Activated B cell treated with CpG ODN at 0.5 μM for 24 hours (primary cell): Measurements from ENCODE around the gene GALNT17. TPM values are rescaled to one million over a fixed set of nuclear protein-coding genes. Genes with fewer than 3 reads are reported as not detected.

ENCODE experiments used
- ATAC-seq: fragments of 200-7000 bp; cut with Tn5 transposase; one replicate; pipeline ENCODE4 v1.10.0; 2021; ENCODE audit warnings: low read depth, mild to moderate bottlenecking, moderate library complexity
- CTCF ChIA-PET: fragments of 350-600 bp; sonication (Branson Sonifier 250); formaldehyde crosslinking; loops from one replicate; lab custom pipeline; 2021; ENCODE audit warnings: antibody characterized with exemption; lab: Charles Lee
- POLR2A ChIA-PET: fragments of 350-600 bp; sonication (Branson Sonifier 250); formaldehyde crosslinking; loops from one replicate; lab custom pipeline; 2021; ENCODE audit warnings: antibody characterized with exemption; lab: Charles Lee
- DNase-seq: peaks from one replicate; pipeline ENCODE4 v3.0.0; 2022
- H3K27ac Mint-ChIP-seq: one replicate; pipeline ENCODE4 v1.8.0; 2020; ENCODE audit warnings: mixed read lengths
- H3K27me3 Mint-ChIP-seq: one replicate; pipeline ENCODE4 v1.8.0; 2021; ENCODE audit warnings: mixed read lengths
- H3K36me3 Mint-ChIP-seq: one replicate; pipeline ENCODE4 v1.8.0; 2021; ENCODE audit warnings: low read depth, mixed read lengths
- H3K4me1 Mint-ChIP-seq: one replicate; pipeline ENCODE4 v1.8.0; 2021; ENCODE audit warnings: mixed read lengths
- H3K4me3 Mint-ChIP-seq: one replicate; pipeline ENCODE4 v1.8.0; 2020; ENCODE audit warnings: mild to moderate bottlenecking, mixed read lengths
- H3K9me3 Mint-ChIP-seq: one replicate; pipeline ENCODE4 v1.8.0; 2020; ENCODE audit warnings: mixed read lengths
- intact Hi-C: fragments of 100-400 bp; cut with micrococcal nuclease; formaldehyde crosslinking; loops from one replicate; pipeline ENCODE4 v1.15.1; 2024
- total RNA-seq: library from RNA; stranded (reverse); gene quantifications from 2 replicates; pipeline ENCODE4 v1.2.3, GENCODE V29; 2022
- TF ChIP-seq, protein P1 (sequence below): fragments of 200-600 bp; IDR thresholded peaks from one replicate; pipeline ENCODE4 v1.8.0; 2022; ENCODE audit warnings: antibody characterized with exemption, mild to moderate bottlenecking

GALNT17 gene
- total RNA-seq, 1 donor from 2014 or later: not detected

DNA sequence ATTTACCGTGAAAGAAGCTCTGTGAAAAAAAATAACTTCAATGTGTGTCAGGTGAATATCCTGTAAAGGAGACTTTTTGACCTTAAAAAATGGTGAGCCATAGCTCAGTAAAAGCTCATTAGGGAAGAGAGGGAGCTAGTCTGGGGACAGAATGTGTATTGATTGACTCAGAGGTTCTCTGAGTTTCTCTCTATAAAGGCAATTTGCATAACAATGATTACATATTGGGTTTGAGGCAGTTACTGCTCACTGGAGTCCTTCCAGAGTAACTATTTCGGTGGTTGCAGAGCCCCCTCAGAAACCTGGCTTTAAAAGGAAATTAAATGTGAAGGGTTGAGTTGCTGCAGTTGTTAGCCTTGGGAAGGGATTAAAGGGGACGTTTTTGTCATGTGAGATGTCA, 181.6 kb downstream of the GALNT17 start:
- POLR2A ChIA-PET: no interaction called here

DNA sequence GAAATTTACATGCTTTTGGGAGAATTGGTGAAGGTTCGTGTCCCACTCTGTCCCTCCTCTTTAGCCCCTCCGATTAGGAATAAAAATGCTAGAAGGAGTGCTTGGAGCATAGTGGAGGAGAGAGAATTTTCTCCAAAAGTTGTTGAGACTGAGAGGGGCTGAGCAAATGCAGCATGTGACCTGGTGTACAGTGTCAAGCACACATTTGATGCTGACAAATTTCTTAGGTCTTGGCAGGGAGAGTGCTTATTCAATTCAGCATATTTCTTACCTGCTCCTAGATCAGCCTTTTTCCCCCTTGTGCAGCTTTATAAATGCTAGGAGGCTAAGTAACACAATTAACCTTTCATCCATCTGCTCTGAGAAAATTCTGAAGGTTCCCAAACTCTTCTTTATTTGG, 189.0 kb downstream of the GALNT17 start:
- Mint-ChIP-seq H3K4me3 (no peak overlapping the region), H3K9me3 (peaks cover 8% of the 10 kb centered on the region), H3K27ac (no peak overlapping the region), H3K4me1 (no peaks in the 10 kb centered on the region), H3K27me3 (no peaks in the 10 kb centered on the region), H3K36me3 (no peaks in the 10 kb centered on the region)
- ChIA-PET POLR2A (no interaction called here), CTCF (no interaction called here)
- TF ChIP-seq, protein P1, sequence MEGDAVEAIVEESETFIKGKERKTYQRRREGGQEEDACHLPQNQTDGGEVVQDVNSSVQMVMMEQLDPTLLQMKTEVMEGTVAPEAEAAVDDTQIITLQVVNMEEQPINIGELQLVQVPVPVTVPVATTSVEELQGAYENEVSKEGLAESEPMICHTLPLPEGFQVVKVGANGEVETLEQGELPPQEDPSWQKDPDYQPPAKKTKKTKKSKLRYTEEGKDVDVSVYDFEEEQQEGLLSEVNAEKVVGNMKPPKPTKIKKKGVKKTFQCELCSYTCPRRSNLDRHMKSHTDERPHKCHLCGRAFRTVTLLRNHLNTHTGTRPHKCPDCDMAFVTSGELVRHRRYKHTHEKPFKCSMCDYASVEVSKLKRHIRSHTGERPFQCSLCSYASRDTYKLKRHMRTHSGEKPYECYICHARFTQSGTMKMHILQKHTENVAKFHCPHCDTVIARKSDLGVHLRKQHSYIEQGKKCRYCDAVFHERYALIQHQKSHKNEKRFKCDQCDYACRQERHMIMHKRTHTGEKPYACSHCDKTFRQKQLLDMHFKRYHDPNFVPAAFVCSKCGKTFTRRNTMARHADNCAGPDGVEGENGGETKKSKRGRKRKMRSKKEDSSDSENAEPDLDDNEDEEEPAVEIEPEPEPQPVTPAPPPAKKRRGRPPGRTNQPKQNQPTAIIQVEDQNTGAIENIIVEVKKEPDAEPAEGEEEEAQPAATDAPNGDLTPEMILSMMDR: no peak
- DNase-seq: no peak
- no peak for ATAC-seq
- intact Hi-C loops: no loop called here

More for the DNA sequence above, 181.6 kb downstream of the GALNT17 start:
- H3K9me3 Mint-ChIP-seq: peaks cover 12% of the 10 kb centered on the region
- CTCF ChIA-PET: no interaction called here
- no peak overlapping the region for H3K27ac Mint-ChIP-seq
- no peaks in the 10 kb centered on the region for H3K4me1 Mint-ChIP-seq
- DNase-seq: no peak
- intact Hi-C loops: no loop called here
- H3K27me3 Mint-ChIP-seq: no peaks in the 10 kb centered on the region
- no peak for ATAC-seq
- H3K36me3 Mint-ChIP-seq: no peaks in the 10 kb centered on the region
- TF ChIP-seq, protein P1: no peak
- no peak overlapping the region for H3K4me3 Mint-ChIP-seq

DNA sequence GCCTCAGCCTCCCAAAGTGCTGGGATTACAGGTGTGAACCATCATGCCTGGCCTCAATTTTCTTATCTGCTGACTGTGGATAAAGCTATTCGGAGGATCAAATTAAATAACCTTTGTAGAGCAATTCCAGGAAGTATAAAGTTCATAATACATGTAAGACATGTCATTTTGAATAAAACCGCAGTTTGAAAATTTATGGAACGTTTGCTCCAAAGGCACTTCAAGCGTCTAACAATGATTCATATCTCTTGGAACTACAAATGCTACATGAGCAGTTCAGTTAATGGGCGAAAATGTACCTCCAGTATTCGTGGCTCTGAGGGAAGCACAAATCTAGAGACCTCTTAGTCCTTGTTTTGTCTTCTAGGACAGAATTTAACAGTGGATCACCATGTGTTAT, 190.3 kb downstream of the GALNT17 start:
- POLR2A ChIA-PET: no interaction called here
- H3K36me3 Mint-ChIP-seq: no peaks in the 10 kb centered on the region
- H3K4me3 Mint-ChIP-seq: no peak overlapping the region
- H3K27me3 Mint-ChIP-seq: no peaks in the 10 kb centered on the region
- ATAC-seq (no peak), DNase-seq (no peak)
- CTCF ChIA-PET: no interaction called here
- H3K4me1 Mint-ChIP-seq: no peaks in the 10 kb centered on the region
- H3K9me3 Mint-ChIP-seq: peaks cover 8% of the 10 kb centered on the region
- TF ChIP-seq, protein P1: no peak
- intact Hi-C loops: no loop called here
- no peak overlapping the region for H3K27ac Mint-ChIP-seq

DNA sequence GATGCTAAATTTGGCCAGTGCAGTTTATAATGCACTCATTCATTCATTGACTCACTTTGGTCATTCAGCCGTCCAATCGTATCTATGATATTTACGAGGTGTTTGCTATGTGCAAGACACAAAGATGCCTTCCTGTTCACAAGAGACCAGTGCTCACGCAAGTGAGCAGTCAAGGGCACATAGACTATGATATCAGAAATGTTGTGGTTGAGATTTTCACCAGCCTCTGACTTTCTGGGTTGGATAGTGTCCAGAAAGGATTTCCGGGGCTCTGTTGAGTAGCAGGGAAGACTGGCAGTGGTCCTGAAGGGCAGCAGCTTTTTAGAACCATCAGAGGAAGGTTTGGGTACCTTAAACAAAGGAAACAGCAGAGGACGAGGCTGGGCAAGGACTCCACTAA, 191.8 kb downstream of the GALNT17 start:
- H3K36me3 Mint-ChIP-seq: no peaks in the 10 kb centered on the region
- CTCF ChIA-PET: no interaction called here
- no peaks in the 10 kb centered on the region for H3K4me1 Mint-ChIP-seq
- intact Hi-C loops: no loop called here
- no peak for DNase-seq
- POLR2A ChIA-PET: no interaction called here
- no peak overlapping the region for H3K27ac Mint-ChIP-seq
- H3K27me3 Mint-ChIP-seq: no peaks in the 10 kb centered on the region
- H3K9me3 Mint-ChIP-seq: peaks cover 11% of the 10 kb centered on the region
- TF ChIP-seq, protein P1: no peak
- no peak overlapping the region for H3K4me3 Mint-ChIP-seq
- no peak for ATAC-seq

DNA sequence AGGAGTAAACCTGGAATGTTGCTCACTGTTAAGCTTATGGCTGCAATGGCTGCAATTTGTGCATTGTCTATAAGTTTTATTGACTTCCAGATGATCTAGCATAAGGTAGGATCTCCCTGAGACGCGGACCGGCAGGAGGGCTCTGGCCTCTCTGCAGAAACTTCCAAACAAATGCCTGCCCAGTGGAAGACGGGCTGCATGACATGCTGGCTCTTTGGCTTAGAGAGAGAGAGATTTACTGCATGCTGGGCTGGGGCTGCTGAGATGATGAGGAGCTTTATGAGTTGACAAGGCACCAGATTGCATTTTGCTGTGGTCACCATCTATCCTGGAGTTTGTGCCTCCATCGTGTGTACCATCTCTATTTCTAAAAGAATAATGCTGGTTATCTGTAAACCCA, 193.2 kb downstream of the GALNT17 start:
- TF ChIP-seq, protein P1: no peak
- ChIA-PET CTCF (no interaction called here), POLR2A (no interaction called here)
- Mint-ChIP-seq H3K36me3 (no peaks in the 10 kb centered on the region), H3K27me3 (no peaks in the 10 kb centered on the region), H3K9me3 (peaks cover 8% of the 10 kb centered on the region), H3K27ac (no peak overlapping the region), H3K4me1 (no peaks in the 10 kb centered on the region), H3K4me3 (no peak overlapping the region)
- ATAC-seq (no peak), DNase-seq (no peak)
- intact Hi-C loops: no loop called here
